Endodermal cell (in vitro differentiated cells): ENCODE measurements around the gene IPPK. TPM values are rescaled to one million over a fixed set of nuclear protein-coding genes. Genes with fewer than 3 reads are reported as not detected.

Experiments
- DNase-seq: peaks from one replicate; pipeline ENCODE4 v3.0.0-alpha.2; 2017
- H3K27ac ChIP-seq: 2 replicates; pipeline ENCODE4 v1.5.1; 2013; ENCODE audit warnings: mild to moderate bottlenecking, low read depth, low read length, moderate library complexity
- H3K27me3 ChIP-seq: 2 replicates; pipeline ENCODE4 v1.6.1; 2013; ENCODE audit warnings: mild to moderate bottlenecking, low read length, moderate library complexity; ENCODE audit not compliant: insufficient read depth, control insufficient read depth, poor library complexity, severe bottlenecking
- H3K36me3 ChIP-seq: 2 replicates; pipeline ENCODE4 v1.7.0; 2013; ENCODE audit warnings: mild to moderate bottlenecking, low read length, moderate library complexity; ENCODE audit not compliant: control insufficient read depth, insufficient read depth
- H3K4me1 ChIP-seq: one replicate; pipeline ENCODE4 v1.7.0; 2013; ENCODE audit warnings: low read length; ENCODE audit not compliant: control insufficient read depth, insufficient read depth
- H3K4me3 ChIP-seq: 2 replicates; pipeline ENCODE4 v1.5.1; 2013; ENCODE audit warnings: mild to moderate bottlenecking, low read length, moderate library complexity
- H3K9ac ChIP-seq: 2 replicates; pipeline ENCODE4 v1.6.1; 2013; ENCODE audit warnings: mild to moderate bottlenecking, low read length, moderate library complexity; ENCODE audit not compliant: poor library complexity, severe bottlenecking; ENCODE audit errors: extremely low read depth
- H3K9me3 ChIP-seq: 2 replicates; pipeline ENCODE4 v1.6.1; 2013; ENCODE audit warnings: mild to moderate bottlenecking, low read length, moderate library complexity; ENCODE audit not compliant: control insufficient read depth
- H3K27ac Mint-ChIP-seq: 2 replicates; pipeline ENCODE4 v1.8.0; 2020; ENCODE audit warnings: mixed read lengths
- H3K27me3 Mint-ChIP-seq: 2 replicates; pipeline ENCODE4 v1.8.0; 2021; ENCODE audit warnings: mild to moderate bottlenecking, mixed read lengths; ENCODE audit not compliant: insufficient read depth
- H3K36me3 Mint-ChIP-seq: 2 replicates; pipeline ENCODE4 v1.8.0; 2020; ENCODE audit warnings: low read depth, mixed read lengths
- H3K4me1 Mint-ChIP-seq: 2 replicates; pipeline ENCODE4 v1.8.0; 2020; ENCODE audit warnings: mixed read lengths
- H3K4me3 Mint-ChIP-seq: 2 replicates; pipeline ENCODE4 v1.8.0; 2020; ENCODE audit warnings: mild to moderate bottlenecking, moderate library complexity, mixed read lengths
- H3K9me3 Mint-ChIP-seq: 2 replicates; pipeline ENCODE4 v1.8.0; 2020; ENCODE audit warnings: mild to moderate bottlenecking, mixed read lengths
- CTCF ChIP-seq: fragments of 200-600 bp; sonication (generic); conservative IDR thresholded peaks from 2 replicates; pipeline ENCODE4 v1.5.0; 2021; ENCODE audit warnings: antibody characterized with exemption, mild to moderate bottlenecking
- WGBS, 2 experiments: methylation state at CpG; one replicate each; pipeline versions ENCODE4 v1.1.5 to v1.1.7; 2013; ENCODE audit warnings: missing lambda C conversion rate in 2 of 2, mixed read lengths in 1 of 2; ENCODE audit not compliant: insufficient coverage in 1 of 2, insufficient read length in 1 of 2; 5-methylcytosine and 5-hydroxymethylcytosine counted together
- total RNA-seq, 2 donors: library from RNA; stranded (reverse); fragmentation: NEBNext Ultra II Directional in 1 of 2; extraction: Animal tissue kit (Norgen Biotek cat#: 25700) in 1 of 2; gene quantifications; 2 replicates in 1 of 2; 3 replicates in 1 of 2; pipeline ENCODE4 v1.2.1, GENCODE V29; 2021

IPPK gene
- total RNA-seq, 2 donors from 2014 or later = 9.3 TPM

GRCh38 chr9:92718086-92719001, 48.4 kb upstream of the IPPK start:
- Mint-ChIP-seq H3K4me3 (no peak overlapping the region), H3K9me3 (no peaks in the 10 kb centered on the region), H3K27ac (no peak overlapping the region), H3K36me3 (peaks cover 63% of the 10 kb centered on the region), H3K4me1 (no peaks in the 10 kb centered on the region), H3K27me3 (no peaks in the 10 kb centered on the region)
- no peak for TF ChIP-seq CTCF
- Histone ChIP-seq H3K27ac (no peak overlapping the region), H3K36me3 (peaks cover 55% of the 10 kb centered on the region), H3K9me3 (no peaks in the 10 kb centered on the region), H3K4me1 (no peaks in the 10 kb centered on the region), H3K4me3 (no peak overlapping the region), H3K27me3 (no peaks in the 10 kb centered on the region), H3K9ac (no peak overlapping the region)
- WGBS, 2 experiments = 95 to 97% methylated on average over 18 to 40 of the region's 40 CpGs
- DNase-seq = peak; percentile 38

- H3K9me3 ChIP-seq = no peaks in the 10 kb centered on the region
- 94 to 97% methylated on average over 13 to 21 of the region's 21 CpGs for WGBS, 2 experiments
- no peak for TF ChIP-seq CTCF
- H3K4me1 ChIP-seq = no peaks in the 10 kb centered on the region
- H3K36me3 ChIP-seq = peaks cover 60% of the 10 kb centered on the region
- no peak for DNase-seq
- H3K4me3 ChIP-seq = no peak overlapping the region
- no peak overlapping the region for H3K27ac Mint-ChIP-seq
- H3K4me3 Mint-ChIP-seq = no peak overlapping the region
- H3K9ac ChIP-seq = no peak overlapping the region
- H3K27ac ChIP-seq = no peak overlapping the region
- H3K27me3 ChIP-seq = no peaks in the 10 kb centered on the region
- H3K4me1 Mint-ChIP-seq = no peaks in the 10 kb centered on the region
- H3K36me3 Mint-ChIP-seq = peaks cover 63% of the 10 kb centered on the region
- H3K27me3 Mint-ChIP-seq = no peaks in the 10 kb centered on the region
- H3K9me3 Mint-ChIP-seq = no peaks in the 10 kb centered on the region
Measured at GRCh38 chr9:92717201-92718085, 47.5 kb upstream of the IPPK start.

GRCh38 chr9:92716557-92716956, 46.6 kb upstream of the IPPK start:
- Mint-ChIP-seq H3K4me3 (no peak overlapping the region), H3K36me3 (peaks cover 59% of the 10 kb centered on the region), H3K4me1 (no peaks in the 10 kb centered on the region), H3K27ac (no peak overlapping the region), H3K27me3 (no peaks in the 10 kb centered on the region), H3K9me3 (no peaks in the 10 kb centered on the region)
- no peaks in the 10 kb centered on the region for H3K4me1 ChIP-seq
- TF ChIP-seq CTCF = peak; percentile 92
- WGBS, 2 experiments = 34 to 47% methylated on average over 3 to 4 of the region's 4 CpGs
- H3K27me3 ChIP-seq = no peaks in the 10 kb centered on the region
- DNase-seq = peak; percentile 97
- H3K9ac ChIP-seq = no peak overlapping the region
- peaks cover 59% of the 10 kb centered on the region for H3K36me3 ChIP-seq
- no peaks in the 10 kb centered on the region for H3K9me3 ChIP-seq
- H3K4me3 ChIP-seq = no peak overlapping the region
- no peak overlapping the region for H3K27ac ChIP-seq
